Ishikawa (cell line): ENCODE data around the gene SVEP1.

Experiments used
- MAX ChIP-seq: IDR thresholded peaks from 2 replicates; pipeline ENCODE4 v1.6.1; 2012
- REST ChIP-seq: IDR thresholded peaks from 2 replicates; pipeline ENCODE4 v1.6.1; 2012; ENCODE audit warnings: low read depth, mild to moderate bottlenecking
- TAF1 ChIP-seq: IDR thresholded peaks from 2 replicates; pipeline ENCODE4 v1.6.1; 2012; ENCODE audit warnings: low read depth, mild to moderate bottlenecking
- TEAD4 ChIP-seq: IDR thresholded peaks from 2 replicates; pipeline ENCODE4 v1.6.1; 2012
- YY1 ChIP-seq: IDR thresholded peaks from 2 replicates; pipeline ENCODE4 v1.6.1; 2012; ENCODE audit warnings: low read depth

- no peak for TF ChIP-seq TEAD4
- TF ChIP-seq MAX = no peak
- TF ChIP-seq REST = no peak
- TF ChIP-seq YY1 = no peak
- TF ChIP-seq TAF1 = no peak
Measured at GRCh38 chr9:110463499-110463898, 116.0 kb downstream of the SVEP1 start.
